HepG2 (cell line): ENCODE data around the gene CDT1. TPM values are rescaled to one million over a fixed set of nuclear protein-coding genes. Genes with fewer than 3 reads are reported as not detected.
A peak's percentile ranks its signal among the peaks of the same experiment; 100 is the strongest.

Experiments used
- ARID5B ChIP-seq: IDR thresholded peaks from 2 replicates; pipeline ENCODE4 v1.4.0; 2020; ENCODE audit warnings: mild to moderate bottlenecking, missing genetic modification reagents
- CEBPG ChIP-seq: IDR thresholded peaks from 2 replicates; pipeline ENCODE4 v1.6.1; 2016
- HOXA3 ChIP-seq: sonication (generic); formaldehyde crosslinking; IDR thresholded peaks from 2 replicates; pipeline ENCODE4 v1.5.0; 2020; ENCODE audit warnings: missing genetic modification reagents
- HOXA9 ChIP-seq: sonication (generic); formaldehyde crosslinking; IDR thresholded peaks from 2 replicates; pipeline ENCODE4 v1.8.1; 2022; ENCODE audit warnings: missing genetic modification reagents, mild to moderate bottlenecking, moderate library complexity, borderline replicate concordance
- IRF9 ChIP-seq: sonication (generic); formaldehyde crosslinking; IDR thresholded peaks from 2 replicates; pipeline ENCODE4 v1.8.0; 2022; ENCODE audit warnings: missing genetic modification reagents, mild to moderate bottlenecking, borderline replicate concordance
- IRX3 ChIP-seq: sonication (generic); formaldehyde crosslinking; IDR thresholded peaks from 2 replicates; pipeline ENCODE4 v1.8.1; 2023; ENCODE audit warnings: mild to moderate bottlenecking, low read depth, missing genetic modification reagents, borderline replicate concordance
- KMT2B ChIP-seq: IDR thresholded peaks from 2 replicates; pipeline ENCODE4 v1.6.1; 2016; ENCODE audit warnings: missing genetic modification reagents, missing compliant biosample characterization
- LCORL ChIP-seq, 2 experiments: fragments of 450-650 bp in 1 of 2; sonication (generic) in 1 of 2; formaldehyde crosslinking in 1 of 2; IDR thresholded peaks; 2 replicates each; pipeline versions ENCODE4 v1.5.0 to v1.6.1; 2017 to 2020; ENCODE audit warnings: antibody characterized with exemption in 1 of 2, missing genetic modification reagents in 1 of 2
- MED1 ChIP-seq: sonication (generic); formaldehyde crosslinking; IDR thresholded peaks from 2 replicates; pipeline ENCODE4 v1.4.0; 2020; ENCODE audit warnings: missing genetic modification reagents
- TCF12 ChIP-seq, 2 experiments: fragments of 450-650 bp in 1 of 2; sonication (generic) in 1 of 2; formaldehyde crosslinking in 1 of 2; IDR thresholded peaks; 2 replicates each; pipeline versions ENCODE4 v1.6.1 to v1.8.0; 2017 to 2022; ENCODE audit warnings: antibody characterized with exemption in 1 of 2, mild to moderate bottlenecking in 1 of 2, missing genetic modification reagents in 1 of 2, moderate library complexity in 1 of 2
- TCF7L2 ChIP-seq: IDR thresholded peaks from 2 replicates; pipeline ENCODE4 v1.6.1; 2011; ENCODE audit warnings: mild to moderate bottlenecking, low read depth, low read length, moderate library complexity
- ZBTB38 ChIP-seq: sonication (generic); formaldehyde crosslinking; IDR thresholded peaks from 2 replicates; pipeline ENCODE4 v1.5.1; 2020; ENCODE audit warnings: mild to moderate bottlenecking, missing genetic modification reagents
- ZNF136 ChIP-seq: sonication (generic); formaldehyde crosslinking; IDR thresholded peaks from 2 replicates; pipeline ENCODE4 v1.8.1; 2022; ENCODE audit warnings: low read depth, mild to moderate bottlenecking, moderate library complexity, missing genetic modification reagents
- polyA plus RNA-seq, 8 experiments: library from polyadenylated mRNA; depleted of rRNA in 3 of 8; stranded (reverse) in 7 of 8; unstranded in 1 of 8; fragments of >200 nt; fragmentation: Illumina TruSeq in 4 of 8; extraction: Trizol in 4 of 8; gene quantifications; 2 replicates each; pipeline versions ENCODE4 v1.2.1 to v1.2.3, GENCODE V29; 2011 to 2016; ENCODE audit warnings: low read depth in 4 of 8, missing spikeins in 1 of 8, mixed read lengths in 1 of 8; ENCODE audit not compliant: insufficient read depth in 1 of 8
- total RNA-seq, 5 experiments: library from RNA; depleted of rRNA; stranded (reverse); fragments of >200 nt; fragmentation: Illumina TruSeq; extraction: Trizol; gene quantifications; 2 replicates each; pipeline ENCODE4 v1.2.3, GENCODE V29; 2016; ENCODE audit warnings: low read depth in 1 of 5
- TF ChIP-seq, protein P1 (sequence below): sonication (generic); formaldehyde crosslinking; IDR thresholded peaks from 2 replicates; pipeline ENCODE4 v1.5.1; 2020; ENCODE audit warnings: mild to moderate bottlenecking, moderate library complexity, missing genetic modification reagents
- TF ChIP-seq, protein P2 (sequence below): sonication (generic); formaldehyde crosslinking; IDR thresholded peaks from 2 replicates; pipeline ENCODE4 v1.4.0; 2020; ENCODE audit warnings: missing genetic modification reagents, mild to moderate bottlenecking, borderline replicate concordance
- TF ChIP-seq, protein P3 (sequence below): sonication (generic); formaldehyde crosslinking; IDR thresholded peaks from 2 replicates; pipeline ENCODE4 v1.4.0; 2020; ENCODE audit warnings: missing genetic modification reagents

CDT1 gene
- total and polyA plus RNA-seq, 2 of the 13 experiments (the other 11 are each of a cell fraction or from before 2014, with no cell fraction given): 23.1 to 23.8 TPM

- TF ChIP-seq, protein P1, sequence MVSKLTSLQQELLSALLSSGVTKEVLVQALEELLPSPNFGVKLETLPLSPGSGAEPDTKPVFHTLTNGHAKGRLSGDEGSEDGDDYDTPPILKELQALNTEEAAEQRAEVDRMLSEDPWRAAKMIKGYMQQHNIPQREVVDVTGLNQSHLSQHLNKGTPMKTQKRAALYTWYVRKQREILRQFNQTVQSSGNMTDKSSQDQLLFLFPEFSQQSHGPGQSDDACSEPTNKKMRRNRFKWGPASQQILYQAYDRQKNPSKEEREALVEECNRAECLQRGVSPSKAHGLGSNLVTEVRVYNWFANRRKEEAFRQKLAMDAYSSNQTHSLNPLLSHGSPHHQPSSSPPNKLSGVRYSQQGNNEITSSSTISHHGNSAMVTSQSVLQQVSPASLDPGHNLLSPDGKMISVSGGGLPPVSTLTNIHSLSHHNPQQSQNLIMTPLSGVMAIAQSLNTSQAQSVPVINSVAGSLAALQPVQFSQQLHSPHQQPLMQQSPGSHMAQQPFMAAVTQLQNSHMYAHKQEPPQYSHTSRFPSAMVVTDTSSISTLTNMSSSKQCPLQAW (CRISPR knock-in tag): no peak
- TF ChIP-seq LCORL (IDR thresholded peaks at IDR 0.05) (no peak), LCORL (CRISPR knock-in tag; IDR thresholded peaks at IDR 0.05) (peak; percentile 74; the same call in 1 of the 2 replicates), IRF9 (0 out of 2 replicates have a peak, but pooled peaks have one; percentile 33), ZNF136 (CRISPR knock-in tag) (no peak), IRX3 (CRISPR knock-in tag) (no peak), TCF7L2 (no peak), CEBPG (peak; percentile 36; the same call in 1 of the 2 replicates), HOXA3 (peak; percentile 52; the same call in 1 of the 2 replicates), TCF12 (IDR thresholded peaks at IDR 0.05) (no peak), TCF12 (CRISPR knock-in tag; IDR thresholded peaks at IDR 0.05) (no peak), MED1 (CRISPR knock-in tag) (peak; percentile 52; the same call in 1 of the 2 replicates), ARID5B (CRISPR knock-in tag) (peak; percentile 60), HOXA9 (CRISPR knock-in tag) (no peak), KMT2B (CRISPR knock-in tag) (no peak), ZBTB38 (CRISPR knock-in tag) (no peak)
- TF ChIP-seq, protein P2, sequence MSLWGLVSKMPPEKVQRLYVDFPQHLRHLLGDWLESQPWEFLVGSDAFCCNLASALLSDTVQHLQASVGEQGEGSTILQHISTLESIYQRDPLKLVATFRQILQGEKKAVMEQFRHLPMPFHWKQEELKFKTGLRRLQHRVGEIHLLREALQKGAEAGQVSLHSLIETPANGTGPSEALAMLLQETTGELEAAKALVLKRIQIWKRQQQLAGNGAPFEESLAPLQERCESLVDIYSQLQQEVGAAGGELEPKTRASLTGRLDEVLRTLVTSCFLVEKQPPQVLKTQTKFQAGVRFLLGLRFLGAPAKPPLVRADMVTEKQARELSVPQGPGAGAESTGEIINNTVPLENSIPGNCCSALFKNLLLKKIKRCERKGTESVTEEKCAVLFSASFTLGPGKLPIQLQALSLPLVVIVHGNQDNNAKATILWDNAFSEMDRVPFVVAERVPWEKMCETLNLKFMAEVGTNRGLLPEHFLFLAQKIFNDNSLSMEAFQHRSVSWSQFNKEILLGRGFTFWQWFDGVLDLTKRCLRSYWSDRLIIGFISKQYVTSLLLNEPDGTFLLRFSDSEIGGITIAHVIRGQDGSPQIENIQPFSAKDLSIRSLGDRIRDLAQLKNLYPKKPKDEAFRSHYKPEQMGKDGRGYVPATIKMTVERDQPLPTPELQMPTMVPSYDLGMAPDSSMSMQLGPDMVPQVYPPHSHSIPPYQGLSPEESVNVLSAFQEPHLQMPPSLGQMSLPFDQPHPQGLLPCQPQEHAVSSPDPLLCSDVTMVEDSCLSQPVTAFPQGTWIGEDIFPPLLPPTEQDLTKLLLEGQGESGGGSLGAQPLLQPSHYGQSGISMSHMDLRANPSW: no peak; the same call in 1 of the 2 replicates
- TF ChIP-seq, protein P3, sequence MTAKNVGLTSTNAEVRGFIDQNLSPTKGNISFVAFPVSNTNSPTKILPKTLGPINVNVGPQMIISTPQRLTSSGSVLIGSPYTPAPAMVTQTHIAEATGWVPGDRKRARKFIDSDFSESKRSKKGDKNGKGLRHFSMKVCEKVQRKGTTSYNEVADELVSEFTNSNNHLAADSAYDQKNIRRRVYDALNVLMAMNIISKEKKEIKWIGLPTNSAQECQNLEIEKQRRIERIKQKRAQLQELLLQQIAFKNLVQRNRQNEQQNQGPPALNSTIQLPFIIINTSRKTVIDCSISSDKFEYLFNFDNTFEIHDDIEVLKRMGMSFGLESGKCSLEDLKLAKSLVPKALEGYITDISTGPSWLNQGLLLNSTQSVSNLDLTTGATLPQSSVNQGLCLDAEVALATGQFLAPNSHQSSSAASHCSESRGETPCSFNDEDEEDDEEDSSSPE: no peak
Measured at GRCh38 chr16:88787579-88788314, 15.8 kb upstream of the CDT1 start (continued).
